MCF 10A (cell line): Measurements from ENCODE around the gene LETM1. TPM values are rescaled to one million over a fixed set of nuclear protein-coding genes. Genes with fewer than 3 reads are reported as not detected.

Experiments
- BruUV-seq: library from RNA; stranded (reverse); fragments of 400-500 nt; replicated peaks from 2 replicates; lab custom pipeline; 2021; lab: Mats Ljungman, UMichigan
- CTCF ChIA-PET: fragments of 300-600 bp; sonication (Branson Sonifier 250); formaldehyde crosslinking; extraction: SDS; loops from one replicate; lab custom pipeline; 2021; ENCODE audit warnings: antibody characterized with exemption, inconsistent platforms; lab: Yijun Ruan, JAX
- POLR2A ChIA-PET: fragments of 300-600, 350-650 bp; sonication (Branson Sonifier 250); formaldehyde crosslinking; extraction: SDS; loops from one replicate; lab custom pipeline; 2020; ENCODE audit warnings: antibody characterized with exemption, inconsistent platforms; lab: Yijun Ruan, JAX
- DNase-seq: peaks from one replicate; pipeline ENCODE4 v3.0.0-alpha.2; 2018; ENCODE audit not compliant: unreplicated experiment
- H3K27ac Mint-ChIP-seq: one replicate; pipeline ENCODE4 v1.8.0; 2022; ENCODE audit warnings: mild to moderate bottlenecking, low read depth, mixed read lengths; ENCODE audit not compliant: unreplicated experiment
- H3K27me3 Mint-ChIP-seq: one replicate; pipeline ENCODE4 v1.8.0; 2022; ENCODE audit warnings: mixed read lengths; ENCODE audit not compliant: insufficient read depth, unreplicated experiment
- H3K36me3 Mint-ChIP-seq: one replicate; pipeline ENCODE4 v1.8.0; 2022; ENCODE audit warnings: mild to moderate bottlenecking, moderate library complexity, mixed read lengths; ENCODE audit not compliant: insufficient read depth, unreplicated experiment
- H3K4me1 Mint-ChIP-seq: one replicate; pipeline ENCODE4 v1.8.0; 2022; ENCODE audit warnings: mixed read lengths; ENCODE audit not compliant: insufficient read depth, unreplicated experiment
- H3K4me3 Mint-ChIP-seq: one replicate; pipeline ENCODE4 v1.8.0; 2022; ENCODE audit warnings: mild to moderate bottlenecking, moderate library complexity, mixed read lengths; ENCODE audit not compliant: unreplicated experiment
- H3K9me3 Mint-ChIP-seq: one replicate; pipeline ENCODE4 v1.8.0; 2022; ENCODE audit warnings: mixed read lengths; ENCODE audit not compliant: unreplicated experiment
- CTCF ChIP-seq: fragments of 200-600 bp; IDR thresholded peaks from one replicate; pipeline ENCODE4 v1.8.0; 2022; ENCODE audit warnings: antibody characterized with exemption, mild to moderate bottlenecking; ENCODE audit not compliant: unreplicated experiment
- intact Hi-C: fragments of 100-400 bp; cut with micrococcal nuclease; formaldehyde crosslinking; loops from 2 replicates; pipeline ENCODE4 v1.14.1; 2022
- total RNA-seq: library from RNA; stranded (reverse); gene quantifications from 2 replicates; pipeline ENCODE4 v1.2.3, GENCODE V29; 2022

Gene LETM1
- total RNA-seq, 1 experiment from 2014 or later = 85.0 TPM

GRCh38 chr4:1806596-1807331, 49.2 kb downstream of the LETM1 start:
- ChIA-PET CTCF (interaction anchor here (0.6 to 13.7 kb wide), 5 partner anchors 14 to 81 kb away, joined by 3 to 151 read pairs (median 4); no protein-coding TSS in a partner anchor), POLR2A (no interaction called here)
- intact Hi-C loops = no loop called here
- Mint-ChIP-seq H3K36me3 (peaks cover 6% of the 10 kb centered on the region), H3K27me3 (no peaks in the 10 kb centered on the region), H3K9me3 (no peaks in the 10 kb centered on the region), H3K4me3 (no peak overlapping the region), H3K27ac (no peak overlapping the region), H3K4me1 (no peaks in the 10 kb centered on the region)
- BruUV-seq = no TSS peak
- TF ChIP-seq CTCF = no peak
- no peak for DNase-seq

GRCh38 chr4:1806223-1806564, 49.8 kb downstream of the LETM1 start:
- no peaks in the 10 kb centered on the region for H3K9me3 Mint-ChIP-seq
- peaks cover under 1% of the 10 kb centered on the region for H3K36me3 Mint-ChIP-seq
- ChIA-PET CTCF (interaction anchor here (0.6 to 13.7 kb wide), 5 partner anchors 14 to 80 kb away, joined by 3 to 151 read pairs (median 4); no protein-coding TSS in a partner anchor), POLR2A (no interaction called here)
- H3K27ac Mint-ChIP-seq = no peak overlapping the region
- H3K4me1 Mint-ChIP-seq = no peaks in the 10 kb centered on the region
- H3K4me3 Mint-ChIP-seq = no peak overlapping the region
- no peaks in the 10 kb centered on the region for H3K27me3 Mint-ChIP-seq
- intact Hi-C loops = no loop called here
- DNase-seq = no peak
- BruUV-seq = no TSS peak
- no peak for TF ChIP-seq CTCF

GRCh38 chr4:1805493-1806222, 50.3 kb downstream of the LETM1 start:
- Mint-ChIP-seq H3K27ac (no peak overlapping the region), H3K9me3 (no peaks in the 10 kb centered on the region), H3K4me1 (no peaks in the 10 kb centered on the region), H3K4me3 (no peak overlapping the region), H3K27me3 (no peaks in the 10 kb centered on the region), H3K36me3 (no peaks in the 10 kb centered on the region)
- no peak for DNase-seq
- no TSS peak for BruUV-seq
- intact Hi-C loops = no loop called here
- CTCF ChIA-PET = interaction anchor here (0.7 to 13.7 kb wide), 4 partner anchors 39 to 80 kb away, joined by 3 to 151 read pairs (median 4); no protein-coding TSS in a partner anchor
- POLR2A ChIA-PET = no interaction called here
- TF ChIP-seq CTCF = no peak
